B cell (primary cell): ENCODE results near the gene SLC37A1. TPM values are rescaled to one million over a fixed set of nuclear protein-coding genes. Genes with fewer than 3 reads are reported as not detected.

ENCODE experiments used
- ATAC-seq: fragments of 200-7000 bp; cut with Tn5 transposase; one replicate; pipeline ENCODE4 v1.10.0; 2021; ENCODE audit warnings: low read depth, mild to moderate bottlenecking, moderate number of reproducible peaks, moderate library complexity
- CTCF ChIA-PET: fragments of 350-600 bp; sonication (Branson Sonifier 250); formaldehyde crosslinking; loops from one replicate; lab custom pipeline; 2021; ENCODE audit warnings: antibody characterized with exemption, inconsistent platforms; lab: Charles Lee
- POLR2A ChIA-PET: fragments of 350-600 bp; sonication (Branson Sonifier 250); formaldehyde crosslinking; loops from one replicate; lab custom pipeline; 2021; ENCODE audit warnings: antibody characterized with exemption; lab: Charles Lee
- DNase-seq: peaks from one replicate; pipeline ENCODE4 v3.0.0; 2013
- H2AFZ ChIP-seq: 2 replicates; pipeline ENCODE4 v1.6.1; 2012; ENCODE audit warnings: mild to moderate bottlenecking, low read depth, low read length; ENCODE audit not compliant: insufficient read depth, poor library complexity, severe bottlenecking
- H3K27ac ChIP-seq, 2 donors: 1 replicate in 1 of 2; 2 replicates in 1 of 2; pipeline ENCODE4 v1.5.1; 2012 to 2013; ENCODE audit warnings: low read length in 2 of 2, mild to moderate bottlenecking in 2 of 2, moderate library complexity in 1 of 2
- H3K27me3 ChIP-seq, 4 experiments: fragments of 200-600 bp in 1 of 4; sonication (generic) in 1 of 4; replicated peaks in 1 of 4; 1 replicate in 2 of 4; 2 replicates in 2 of 4; pipeline versions ENCODE4 v1.6.1 to v1.7.0; 2013 to 2016; ENCODE audit warnings: low read length in 3 of 4, mild to moderate bottlenecking in 2 of 4, mixed read lengths in 1 of 4, moderate library complexity in 1 of 4; ENCODE audit not compliant: insufficient read depth in 4 of 4, control insufficient read depth in 3 of 4; ENCODE audit errors: control extremely low read depth in 1 of 4
- H3K36me3 ChIP-seq, 2 experiments: replicated peaks in 1 of 2; 1 replicate in 1 of 2; 2 replicates in 1 of 2; pipeline versions ENCODE4 v1.6.1 to v1.7.1; 2013; ENCODE audit warnings: low read length in 1 of 2; ENCODE audit not compliant: insufficient read depth in 2 of 2, control insufficient read depth in 1 of 2; ENCODE audit errors: control extremely low read depth in 1 of 2, extremely low read depth in 1 of 2
- H3K4me1 ChIP-seq, 2 donors: fragments of 200-600 bp in 1 of 2; sonication (generic) in 1 of 2; 1 replicate in 1 of 2; 2 replicates in 1 of 2; pipeline versions ENCODE4 v1.5.1 to v1.6.1; 2013 to 2017; ENCODE audit warnings: low read length in 2 of 2; ENCODE audit not compliant: control insufficient read depth in 2 of 2, insufficient read depth in 2 of 2
- H3K4me2 ChIP-seq: replicated peaks from 2 replicates; pipeline ENCODE3; 2012; ENCODE audit warnings: mild to moderate bottlenecking, low read depth, low read length; ENCODE audit not compliant: poor library complexity, severe bottlenecking
- H3K4me3 ChIP-seq, 5 experiments: fragments of 200-600 bp in 1 of 5; sonication (generic) in 1 of 5; 1 replicate in 3 of 5; 2 replicates in 2 of 5; pipeline versions ENCODE4 v1.5.1 to v1.7.0; 2011 to 2016; ENCODE audit warnings: low read length in 4 of 5, mild to moderate bottlenecking in 4 of 5, low read depth in 2 of 5, control low read depth in 1 of 5, moderate library complexity in 1 of 5; ENCODE audit not compliant: insufficient read depth in 1 of 5; ENCODE audit errors: control extremely low read depth in 1 of 5, extremely low read depth in 1 of 5
- H3K79me2 ChIP-seq: fragments of 200-600 bp; sonication (generic); one replicate; pipeline ENCODE4 v1.6.0; 2016; ENCODE audit warnings: low read length; ENCODE audit not compliant: control insufficient read depth, insufficient read depth
- H3K9ac ChIP-seq: fragments of 200-600 bp; sonication (generic); 2 replicates; pipeline ENCODE4 v1.6.1; 2017; ENCODE audit warnings: mild to moderate bottlenecking, low read length, moderate library complexity
- H3K9me3 ChIP-seq, 3 donors: one replicate each; pipeline versions ENCODE4 v1.6.1 to v1.7.1; 2013; ENCODE audit warnings: low read length in 2 of 3; ENCODE audit not compliant: control insufficient read depth in 2 of 3, insufficient read depth in 1 of 3; ENCODE audit errors: control extremely low read depth in 1 of 3
- H4K20me1 ChIP-seq: 2 replicates; pipeline ENCODE4 v1.6.0; 2012; ENCODE audit warnings: mild to moderate bottlenecking, low read length; ENCODE audit not compliant: insufficient read depth, control insufficient read depth, poor library complexity, severe bottlenecking
- H3K27ac Mint-ChIP-seq: one replicate; pipeline ENCODE4 v1.8.0; 2021; ENCODE audit warnings: mixed read lengths
- H3K27me3 Mint-ChIP-seq: one replicate; pipeline ENCODE4 v1.8.0; 2021; ENCODE audit warnings: mixed read lengths
- H3K4me1 Mint-ChIP-seq: one replicate; pipeline ENCODE4 v1.8.0; 2021; ENCODE audit warnings: mixed read lengths
- H3K4me3 Mint-ChIP-seq: one replicate; pipeline ENCODE4 v1.8.0; 2021; ENCODE audit warnings: mixed read lengths
- H3K9me3 Mint-ChIP-seq: one replicate; pipeline ENCODE4 v1.8.0; 2022; ENCODE audit warnings: mixed read lengths; ENCODE audit not compliant: insufficient read depth
- CTCF ChIP-seq: fragments of 200-600 bp; IDR thresholded peaks from one replicate; pipeline ENCODE4 v1.8.0; 2022; ENCODE audit warnings: antibody characterized with exemption, mild to moderate bottlenecking
- EZH2 ChIP-seq: IDR thresholded peaks from 2 replicates; pipeline ENCODE4 v1.6.1; 2012; ENCODE audit warnings: borderline replicate concordance, low read depth, mild to moderate bottlenecking, moderate library complexity, low read length; ENCODE audit not compliant: insufficient read depth, poor library complexity, severe bottlenecking
- WGBS: methylation state at CpG from one replicate; pipeline ENCODE4 v1.1.5; 2013; ENCODE audit warnings: missing lambda C conversion rate; ENCODE audit not compliant: insufficient coverage; 5-methylcytosine and 5-hydroxymethylcytosine counted together
- intact Hi-C: fragments of 100-400 bp; cut with micrococcal nuclease; formaldehyde crosslinking; loops from one replicate; pipeline ENCODE4 v1.10.0; 2022
- polyA plus RNA-seq: library from polyadenylated mRNA; depleted of rRNA; stranded (reverse); fragments of >200 nt; gene quantifications from 2 replicates; pipeline ENCODE4 v1.2.3, GENCODE V29; 2012
- total RNA-seq, 2 donors: library from RNA; stranded (reverse); fragments of 120-200 nt in 1 of 2; gene quantifications; 1 replicate in 1 of 2; 2 replicates in 1 of 2; pipeline versions ENCODE4 v1.2.3 to v1.2.4, GENCODE V29; 2013 to 2022

Gene SLC37A1
- total and polyA plus RNA-seq, 2 donors (not counting 1 experiment from before 2014, with no cell fraction given): 38.1 to 60.2 TPM

- Histone ChIP-seq H3K4me1 (peaks cover 5% of the 10 kb centered on the region in 2 donors), H3K4me3 (no peak overlapping the region), H3K4me2 (no peak overlapping the region), H4K20me1 (no peaks in the 10 kb centered on the region), H3K9me3 (no peaks in the 10 kb centered on the region), H3K27me3 (peaks cover 0 to under 1% (median 0%) of the 10 kb centered on the region in 4 experiments), H3K9ac (no peak overlapping the region), H3K36me3 (no peaks in the 10 kb centered on the region), H2AFZ (no peak overlapping the region), H3K79me2 (no peaks in the 10 kb centered on the region), H3K27ac (no peak overlapping the region)
- Mint-ChIP-seq H3K9me3 (no peaks in the 10 kb centered on the region), H3K27me3 (no peaks in the 10 kb centered on the region), H3K27ac (no peak overlapping the region), H3K4me1 (peaks cover 2% of the 10 kb centered on the region), H3K4me3 (no peak overlapping the region)
- ChIA-PET CTCF (interaction anchor here (0.7 kb wide), 1 partner anchor 1904 kb away, joined by 3 read pairs; no protein-coding TSS in a partner anchor), POLR2A (no interaction called here)
- no CpG with 5 or more reads among the region's 10 CpGs for WGBS
- intact Hi-C loops: no loop called here
- no peak for TF ChIP-seq CTCF
- no peak for TF ChIP-seq EZH2
- DNase-seq (no peak), ATAC-seq (no peak)
These were observed 72.2 kb downstream of the SLC37A1 start for GRCh38 chr21:42585881-42586280.

- Histone ChIP-seq H3K9ac (no peak overlapping the region), H2AFZ (no peak overlapping the region), H3K27me3 (peaks cover 0 to 4% (median 0%) of the 10 kb centered on the region in 4 experiments), H3K4me3 (no peak overlapping the region), H4K20me1 (no peaks in the 10 kb centered on the region), H3K4me2 (no peak overlapping the region), H3K27ac (no peak overlapping the region), H3K4me1 (peaks cover 10% of the 10 kb centered on the region in 2 donors), H3K79me2 (no peaks in the 10 kb centered on the region), H3K36me3 (no peaks in the 10 kb centered on the region), H3K9me3 (no peaks in the 10 kb centered on the region)
- TF ChIP-seq EZH2: no peak
- Mint-ChIP-seq H3K4me1 (peaks cover 7% of the 10 kb centered on the region), H3K27me3 (no peaks in the 10 kb centered on the region), H3K9me3 (no peaks in the 10 kb centered on the region), H3K4me3 (no peak overlapping the region), H3K27ac (no peak overlapping the region)
- intact Hi-C loops: no loop called here
- ChIA-PET CTCF (no interaction called here), POLR2A (no interaction called here)
- no peak for DNase-seq
- no peak for ATAC-seq
- 80% methylated on average over 19 of the region's 19 CpGs for WGBS
These were observed 72.8 kb downstream of the SLC37A1 start for GRCh38 chr21:42586406-42586805.
